ENCODE measurements around the gene CRYZ.
A peak's percentile ranks its signal among the peaks of the same experiment; 100 is the strongest.

The CRYZ gene

GRCh38 chr1:74731399-74732052 is 1.3 kb downstream of the CRYZ start:
- DNase-seq (ENCODE audit: low read depth, low spot score) = no peak

GRCh38 chr1:74729741-74730478 is 2.9 kb downstream of the CRYZ start:
- DNase-seq (ENCODE audit: low read depth, low spot score) = no peak

GRCh38 chr1:74728736-74729135 is 4.1 kb downstream of the CRYZ start:
- DNase-seq (ENCODE audit: low read depth, low spot score) = no peak

DNA sequence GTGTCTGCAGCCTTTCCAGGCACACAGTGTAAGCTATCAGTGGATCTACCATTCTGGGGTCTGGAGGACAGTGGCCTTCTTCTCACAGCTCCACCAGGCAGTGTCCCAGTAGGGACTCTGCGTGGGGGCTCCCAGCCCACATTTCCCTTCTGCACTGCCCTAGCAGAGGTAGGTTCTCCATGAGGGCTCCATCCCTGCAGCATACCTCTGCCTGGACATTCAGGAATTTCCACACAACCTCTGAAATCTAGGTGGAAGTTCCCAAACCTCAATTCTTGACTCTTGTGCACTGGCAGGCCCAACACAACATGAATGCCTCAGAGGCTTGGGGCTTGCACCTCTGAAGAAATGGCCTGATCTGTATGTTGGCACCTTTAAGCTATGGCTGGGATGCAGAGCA is 6.8 kb downstream of the CRYZ start:
- no peak for DNase-seq (ENCODE audit: low read depth, low spot score)

GRCh38 chr1:74717626-74718025 is 15.2 kb downstream of the CRYZ start:
- DNase-seq (ENCODE audit: low read depth, low spot score) = no peak

DNA sequence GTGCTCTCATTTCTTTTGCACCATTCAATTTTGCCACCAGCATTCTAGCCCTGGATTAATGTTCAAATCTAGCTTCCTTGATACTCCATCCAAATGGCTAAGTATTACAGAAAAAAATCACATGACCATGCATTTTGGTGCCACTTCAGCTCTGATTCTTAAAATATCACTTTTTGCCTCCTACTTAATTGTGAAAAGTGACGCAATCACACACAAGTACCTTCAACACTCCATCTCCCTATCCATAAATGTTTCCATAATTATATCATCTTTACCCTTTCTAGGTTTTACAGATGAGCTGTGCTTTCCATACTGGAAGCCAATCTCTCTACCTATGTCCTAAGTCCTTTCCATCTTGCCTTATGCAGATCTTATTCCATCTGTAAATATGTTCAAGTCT is 16.0 kb downstream of the CRYZ start:
- no peak for DNase-seq (ENCODE audit: low read depth, low spot score)

DNA sequence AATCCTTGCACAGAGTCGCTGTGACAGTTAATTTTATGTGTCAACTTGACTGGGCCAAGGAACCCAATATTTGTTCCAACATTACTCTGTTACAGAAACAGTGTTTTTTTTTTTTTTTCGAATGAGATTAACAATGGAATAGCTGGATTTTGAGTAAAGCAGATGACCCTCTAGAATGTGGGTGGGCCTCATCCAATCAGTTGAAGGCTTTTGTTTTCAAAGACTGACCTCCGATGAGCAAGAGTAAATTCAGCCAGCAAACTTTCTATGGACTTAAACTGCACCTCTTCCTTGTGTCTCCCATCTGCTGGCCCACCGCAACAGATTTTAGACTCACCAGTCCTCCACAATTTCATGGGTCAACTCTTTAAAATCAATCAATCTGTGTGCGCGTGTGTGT is 17.0 kb downstream of the CRYZ start:
- DNase-seq (ENCODE audit: low read depth, low spot score) = no peak

DNA sequence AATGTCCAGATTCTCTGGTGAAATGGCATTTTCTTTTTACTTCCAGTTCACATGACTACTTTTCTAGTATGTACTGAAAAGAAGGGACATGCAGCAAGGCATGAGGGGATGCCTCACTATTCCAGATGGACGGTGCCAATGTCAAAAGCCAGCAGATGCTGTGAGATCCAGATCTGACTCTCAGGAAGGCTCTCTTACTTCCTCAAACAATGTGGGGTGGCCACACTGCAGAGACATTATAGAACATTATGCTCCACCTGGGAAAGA is 17.7 kb downstream of the CRYZ start:
- DNase-seq (ENCODE audit: low read depth, low spot score) = no peak

DNA sequence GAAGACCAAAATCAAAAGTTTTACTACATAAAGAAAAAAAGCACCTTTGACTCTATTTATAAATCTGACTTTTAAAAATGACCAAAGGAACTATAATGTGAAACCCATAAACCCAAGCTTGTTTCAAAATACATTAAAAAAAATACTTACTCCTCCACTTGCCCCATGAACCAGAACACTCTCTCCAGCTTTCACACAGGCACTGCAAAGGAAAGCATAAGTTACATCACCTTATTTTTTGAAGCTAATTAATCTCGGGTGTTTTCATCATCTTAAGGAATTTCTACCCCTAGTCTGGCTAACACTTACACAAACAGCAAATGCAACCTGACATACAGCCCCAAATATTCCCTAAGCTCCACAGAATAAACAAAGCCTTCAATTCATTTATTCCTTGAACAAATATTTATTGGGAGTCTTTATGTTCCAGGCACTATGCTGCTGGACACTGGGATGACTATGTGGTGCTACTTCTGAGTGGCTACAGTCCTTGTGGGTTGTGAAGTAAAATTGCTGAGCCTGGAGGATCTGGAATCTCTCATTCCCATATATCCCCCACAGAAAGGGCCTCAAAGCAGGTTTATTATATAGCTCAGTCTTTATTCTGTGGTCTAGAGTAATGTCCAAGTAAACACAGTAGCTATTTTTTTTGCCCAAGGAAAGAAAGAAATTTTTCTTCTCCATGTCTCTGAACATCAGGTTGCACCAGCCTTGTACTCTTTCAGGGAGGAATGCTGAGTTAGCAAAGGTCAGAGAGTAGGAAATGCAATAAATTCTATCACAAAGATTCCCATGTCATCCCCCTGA is 18.2 kb downstream of the CRYZ start:
- DNase-seq (ENCODE audit: low read depth, low spot score) = no peak

DNA sequence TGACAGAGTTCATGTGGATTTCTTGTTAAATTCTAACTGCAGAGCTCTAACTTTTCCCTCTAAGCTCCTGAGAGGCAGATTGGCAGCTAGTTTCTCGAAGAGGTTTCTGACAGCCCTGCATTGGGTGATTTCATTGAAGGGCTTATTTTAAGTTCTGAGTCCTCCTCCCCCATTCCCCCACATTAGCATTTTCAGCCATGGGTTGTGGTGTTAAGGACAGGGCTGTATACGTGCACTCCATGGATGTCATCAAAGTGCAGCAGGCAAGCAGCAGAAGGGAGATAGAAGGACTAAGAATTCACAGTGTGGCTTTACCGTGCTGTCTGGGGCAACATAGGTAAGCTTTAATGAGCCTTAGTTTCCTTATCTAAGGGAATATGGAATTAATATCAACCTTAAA is 19.0 kb downstream of the CRYZ start:
- no peak for DNase-seq (ENCODE audit: low read depth, low spot score)

DNA sequence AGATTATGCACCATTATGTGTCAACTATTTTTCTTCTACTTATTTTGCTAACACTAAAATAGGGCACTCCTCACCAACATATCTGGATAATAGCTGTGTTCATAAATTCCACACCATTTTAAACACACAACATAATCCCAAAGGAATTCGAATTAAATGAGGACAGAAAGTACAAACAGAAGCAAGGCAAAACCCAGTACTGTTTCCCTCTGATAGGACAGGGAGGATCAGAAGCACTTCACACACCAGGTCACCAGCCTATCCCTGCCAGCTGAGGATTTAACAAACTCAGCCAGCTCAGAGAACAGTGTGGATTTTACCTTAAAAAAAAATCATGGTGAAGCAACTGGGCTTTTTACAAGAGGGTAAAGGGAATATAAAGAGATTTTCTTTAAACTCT is 20.0 kb downstream of the CRYZ start:
- no peak for DNase-seq (ENCODE audit: low read depth, low spot score)

DNA sequence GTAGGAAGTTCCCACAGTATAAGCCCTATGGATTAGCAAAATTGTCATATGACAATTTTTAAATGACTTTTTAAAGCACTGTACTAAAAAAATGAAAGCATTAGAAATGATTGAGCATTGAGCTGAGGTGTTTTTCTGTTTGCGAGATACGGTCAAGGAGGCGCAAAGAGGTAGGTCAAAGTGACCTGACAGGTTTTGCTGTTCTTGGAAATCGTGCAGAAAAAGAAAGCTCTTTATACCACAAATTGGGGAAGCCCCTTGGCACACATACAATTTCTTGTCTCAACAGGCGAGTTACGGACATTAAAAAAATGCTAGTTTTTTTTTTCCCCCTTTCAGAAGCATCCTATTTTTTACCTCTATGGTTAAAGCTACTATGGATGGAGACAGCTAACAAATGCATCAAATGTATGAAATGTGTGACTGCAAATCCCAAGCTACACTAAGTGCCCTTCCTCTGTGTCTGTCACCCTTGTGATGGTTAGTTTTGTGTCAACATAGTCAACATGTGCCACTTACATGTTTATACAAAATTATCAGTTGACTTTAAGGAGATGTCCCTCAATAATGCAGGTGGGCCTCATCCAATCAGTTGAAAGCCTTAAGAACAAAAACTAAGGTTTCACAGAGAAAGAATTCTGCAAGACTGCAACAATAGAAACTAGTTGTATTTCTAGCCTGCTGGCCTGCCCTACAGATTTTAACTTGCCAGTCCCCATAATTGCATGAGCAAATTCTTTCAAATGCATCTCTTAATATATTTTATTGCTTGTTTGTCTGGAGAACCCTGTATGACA is 29.3 kb downstream of the CRYZ start:
- no peak for DNase-seq (ENCODE audit: low read depth, low spot score)

- no peak for DNase-seq (ENCODE audit: low read depth, low spot score)
These were observed 33.5 kb downstream of the CRYZ start for GRCh38 chr1:74699331-74699730.

DNA sequence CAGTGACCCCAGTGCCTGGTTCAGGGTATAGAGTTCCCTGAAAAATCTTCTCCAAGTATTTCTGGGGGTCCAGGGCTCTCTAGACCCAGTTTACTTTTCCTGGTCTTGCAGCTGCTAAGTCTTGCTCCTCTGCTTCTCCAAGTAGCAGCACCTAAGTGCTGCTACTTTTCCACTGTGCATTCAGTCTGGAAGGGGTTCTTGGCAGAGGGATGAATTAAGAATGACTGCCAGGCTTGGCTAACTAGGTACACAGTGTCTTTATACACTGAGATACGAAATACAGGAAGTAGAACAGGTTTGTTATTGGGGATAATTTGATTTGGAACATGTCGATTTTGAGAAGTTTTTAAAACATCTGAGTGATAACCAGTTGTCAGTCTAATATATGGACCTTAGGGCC is 35.0 kb downstream of the CRYZ start:
- no peak for DNase-seq (ENCODE audit: low read depth, low spot score)

DNA sequence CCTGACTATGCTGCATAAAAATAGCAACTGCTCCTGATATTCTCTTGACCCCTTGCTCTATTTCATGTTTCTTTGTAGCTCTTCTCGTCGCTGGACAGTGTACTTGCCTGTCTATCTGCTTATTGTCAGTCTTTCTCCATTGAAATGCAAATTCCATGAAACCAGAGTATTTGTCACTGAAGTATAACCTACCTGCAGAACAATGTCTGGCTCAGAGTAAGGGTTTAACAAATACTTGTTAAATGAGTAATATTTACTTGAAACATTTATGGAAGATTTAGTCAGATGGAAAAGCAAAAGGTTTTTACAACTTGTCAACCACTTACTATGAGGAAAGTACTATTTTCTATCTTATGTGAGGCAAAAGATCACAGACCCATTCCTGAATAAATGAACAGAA is 39.4 kb downstream of the CRYZ start:
- no peak for DNase-seq (ENCODE audit: low read depth, low spot score)

GRCh38 chr1:74690909-74691308 is 41.9 kb downstream of the CRYZ start:
- DNase-seq (ENCODE audit: low read depth, low spot score) = no peak

DNA sequence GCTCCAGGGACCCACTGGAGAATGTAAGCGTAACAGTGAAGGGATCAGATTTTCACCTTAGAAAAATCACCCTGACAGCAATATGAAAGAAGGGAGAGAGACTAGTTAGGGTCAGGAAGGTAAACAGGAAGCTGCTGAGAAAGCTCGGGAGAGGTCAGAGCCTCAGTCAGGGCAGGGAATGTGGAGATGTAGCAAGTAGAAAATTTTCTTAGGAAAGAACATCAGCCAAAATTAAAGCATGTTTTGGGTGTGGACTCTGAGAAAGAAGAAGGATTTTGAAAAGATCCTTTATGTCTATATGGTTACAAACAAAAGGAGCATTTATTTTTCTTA is 42.5 kb downstream of the CRYZ start:
- no peak for DNase-seq (ENCODE audit: low read depth, low spot score)

GRCh38 chr1:74689621-74690363 is 43.1 kb downstream of the CRYZ start:
- DNase-seq (ENCODE audit: low read depth, low spot score) = peak; percentile 29

DNA sequence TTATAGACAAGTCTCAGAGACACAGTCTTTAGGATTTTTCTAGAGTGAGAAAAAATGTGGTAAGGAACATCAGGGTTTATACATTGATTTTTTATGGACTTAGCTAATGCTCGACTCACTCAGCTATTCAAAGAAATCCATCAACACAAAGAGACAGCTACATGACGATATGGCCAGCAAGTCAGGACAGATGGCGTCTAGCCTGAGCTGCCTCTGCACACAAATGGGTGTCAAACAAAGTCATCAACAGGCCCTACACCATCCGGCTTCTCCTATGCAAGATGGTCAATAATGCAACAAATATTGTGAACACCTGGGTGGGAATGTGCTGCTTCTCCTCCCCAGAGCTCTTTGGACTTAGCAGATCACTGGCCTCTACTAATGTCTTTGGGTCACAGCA is 45.9 kb downstream of the CRYZ start:
- DNase-seq (ENCODE audit: low read depth, low spot score) = no peak

DNA sequence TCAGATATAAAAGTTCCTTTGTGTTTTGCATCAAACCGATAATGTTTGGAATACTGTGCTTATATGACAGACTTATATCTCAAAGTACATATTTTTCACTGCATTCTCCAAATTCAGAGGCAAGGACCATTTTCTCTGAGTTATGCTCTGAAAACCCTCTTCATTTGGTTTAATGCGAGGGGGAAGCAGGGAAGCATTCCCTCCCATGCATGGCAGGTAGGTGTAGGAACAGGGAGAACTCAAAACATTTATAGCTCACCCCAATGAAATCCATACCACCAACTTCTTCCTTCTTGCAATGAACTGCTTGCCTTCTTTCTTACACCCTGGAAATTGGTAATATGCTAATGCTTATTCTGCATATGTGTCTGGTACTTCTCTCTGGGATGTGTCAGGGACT is 48.5 kb downstream of the CRYZ start:
- DNase-seq (ENCODE audit: low read depth, low spot score) = no peak

DNA sequence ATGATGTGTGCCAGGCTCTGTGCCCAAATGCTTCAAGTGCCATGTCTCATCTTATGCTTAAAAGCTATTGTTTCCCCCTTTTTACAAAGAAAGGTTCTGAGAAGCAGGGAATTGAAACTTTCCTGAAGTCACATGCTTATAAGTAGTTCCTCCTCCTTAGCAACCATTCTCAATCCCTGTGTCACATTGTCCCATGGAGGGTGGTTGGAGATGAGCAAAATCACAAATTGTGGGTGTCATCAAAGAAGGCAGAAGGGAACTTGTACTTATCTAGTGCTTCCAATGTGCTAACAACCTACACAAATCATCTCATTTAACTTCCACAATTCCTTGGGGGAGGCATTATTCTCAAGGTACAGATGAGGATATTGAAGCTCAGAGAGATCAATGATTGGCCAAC is 49.2 kb downstream of the CRYZ start:
- DNase-seq (ENCODE audit: low read depth, low spot score) = no peak

- DNase-seq (ENCODE audit: low read depth, low spot score) = no peak
These were observed 51.0 kb downstream of the CRYZ start for GRCh38 chr1:74681851-74682250.
